Neuron (in vitro differentiated cells): Measurements from ENCODE around the gene UNC5B.
"Not testable (repeated sequence)": the region's sequence is repeated elsewhere in the genome, so short reads cannot be mapped to it uniquely, and the experiment has no call there.

Experiments used
- H2AFZ ChIP-seq: one replicate; pipeline ENCODE4 v1.6.1; 2013; ENCODE audit warnings: low read depth, mild to moderate bottlenecking, inconsistent platforms, low read length, moderate library complexity
- H3K27me3 ChIP-seq: one replicate; pipeline ENCODE4 v1.6.1; 2013; ENCODE audit warnings: low read length; ENCODE audit not compliant: insufficient read depth
- H3K36me3 ChIP-seq: one replicate; pipeline ENCODE4 v1.6.1; 2013; ENCODE audit warnings: low read length; ENCODE audit not compliant: insufficient read depth
- H3K4me1 ChIP-seq: one replicate; pipeline ENCODE4 v1.6.1; 2013; ENCODE audit warnings: low read length; ENCODE audit not compliant: insufficient read depth
- H3K4me3 ChIP-seq: 2 replicates; pipeline ENCODE4 v1.5.1; 2013; ENCODE audit warnings: mild to moderate bottlenecking, low read length, moderate library complexity
- H3K9me3 ChIP-seq: one replicate; pipeline ENCODE4 v1.6.1; 2013; ENCODE audit warnings: low read length

The UNC5B gene

DNA sequence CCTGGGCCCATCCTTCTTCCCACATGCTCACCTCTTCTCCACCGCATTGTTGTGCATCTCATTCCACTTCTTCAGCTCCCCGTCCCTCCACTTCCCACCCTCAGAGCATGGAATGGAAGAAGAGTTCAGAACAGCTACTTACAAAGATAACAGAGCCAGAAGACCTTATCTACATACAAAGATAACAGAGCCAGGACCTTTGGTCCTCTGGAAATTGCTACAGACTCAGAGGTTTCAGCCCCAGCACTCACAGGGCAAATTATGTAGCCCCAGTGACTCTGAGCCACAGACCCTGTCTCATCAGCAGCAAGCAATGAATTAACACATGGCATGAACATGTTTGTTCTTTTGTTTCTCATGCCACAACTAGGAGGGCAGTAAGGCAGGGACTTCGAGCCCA, 78.0 kb downstream of the UNC5B start:
- Histone ChIP-seq H2AFZ (no peak overlapping the region), H3K9me3 (no peaks in the 10 kb centered on the region), H3K36me3 (no peaks in the 10 kb centered on the region), H3K4me1 (no peaks in the 10 kb centered on the region), H3K27me3 (peaks cover 5% of the 10 kb centered on the region), H3K4me3 (no peak overlapping the region)

DNA sequence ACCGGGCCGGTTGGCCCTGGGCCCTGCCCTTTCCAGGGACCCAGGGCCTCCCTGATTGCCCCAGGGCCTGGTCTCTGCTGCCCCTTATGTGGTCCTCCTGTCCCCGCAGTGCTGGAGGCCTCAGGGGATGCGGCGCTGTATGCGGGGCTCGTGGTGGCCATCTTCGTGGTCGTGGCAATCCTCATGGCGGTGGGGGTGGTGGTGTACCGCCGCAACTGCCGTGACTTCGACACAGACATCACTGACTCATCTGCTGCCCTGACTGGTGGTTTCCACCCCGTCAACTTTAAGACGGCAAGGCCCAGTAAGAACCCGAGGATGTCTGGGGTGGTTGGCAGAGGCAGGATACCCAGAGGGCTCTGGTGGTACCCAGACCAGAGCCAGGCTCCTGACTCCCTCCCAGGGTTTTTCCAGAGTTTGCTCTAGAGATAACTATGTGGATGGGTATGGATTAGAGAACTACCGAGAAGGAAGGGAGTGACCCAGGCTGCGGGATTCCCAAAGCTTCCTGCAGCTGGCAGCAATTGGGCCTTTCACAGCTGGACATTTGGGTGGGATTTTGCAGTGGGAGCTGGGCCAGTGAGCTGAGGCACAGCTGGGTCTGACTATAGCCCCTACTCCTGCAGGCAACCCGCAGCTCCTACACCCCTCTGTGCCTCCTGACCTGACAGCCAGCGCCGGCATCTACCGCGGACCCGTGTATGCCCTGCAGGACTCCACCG, 78.6 kb downstream of the UNC5B start:
- H3K4me3 ChIP-seq: no peak overlapping the region
- H3K36me3 ChIP-seq: no peaks in the 10 kb centered on the region

DNA sequence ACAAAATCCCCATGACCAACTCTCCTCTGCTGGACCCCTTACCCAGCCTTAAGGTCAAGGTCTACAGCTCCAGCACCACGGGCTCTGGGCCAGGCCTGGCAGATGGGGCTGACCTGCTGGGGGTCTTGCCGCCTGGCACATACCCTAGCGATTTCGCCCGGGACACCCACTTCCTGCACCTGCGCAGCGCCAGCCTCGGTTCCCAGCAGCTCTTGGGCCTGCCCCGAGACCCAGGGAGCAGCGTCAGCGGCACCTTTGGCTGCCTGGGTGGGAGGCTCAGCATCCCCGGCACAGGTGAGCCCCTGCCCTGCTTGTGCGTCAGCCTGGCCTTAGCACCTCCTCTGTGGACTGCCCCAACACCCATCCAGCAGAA, 79.1 kb downstream of the UNC5B start:
- Histone ChIP-seq H3K4me3 (no peak overlapping the region), H3K4me1 (no peaks in the 10 kb centered on the region), H2AFZ (no peak overlapping the region), H3K36me3 (no peaks in the 10 kb centered on the region), H3K27me3 (peaks cover 11% of the 10 kb centered on the region), H3K9me3 (no peaks in the 10 kb centered on the region)

More for the DNA sequence above, 78.6 kb downstream of the UNC5B start:
- H3K4me1 ChIP-seq: no peaks in the 10 kb centered on the region
- H2AFZ ChIP-seq: no peak overlapping the region
- peaks cover 5% of the 10 kb centered on the region for H3K27me3 ChIP-seq
- no peaks in the 10 kb centered on the region for H3K9me3 ChIP-seq

DNA sequence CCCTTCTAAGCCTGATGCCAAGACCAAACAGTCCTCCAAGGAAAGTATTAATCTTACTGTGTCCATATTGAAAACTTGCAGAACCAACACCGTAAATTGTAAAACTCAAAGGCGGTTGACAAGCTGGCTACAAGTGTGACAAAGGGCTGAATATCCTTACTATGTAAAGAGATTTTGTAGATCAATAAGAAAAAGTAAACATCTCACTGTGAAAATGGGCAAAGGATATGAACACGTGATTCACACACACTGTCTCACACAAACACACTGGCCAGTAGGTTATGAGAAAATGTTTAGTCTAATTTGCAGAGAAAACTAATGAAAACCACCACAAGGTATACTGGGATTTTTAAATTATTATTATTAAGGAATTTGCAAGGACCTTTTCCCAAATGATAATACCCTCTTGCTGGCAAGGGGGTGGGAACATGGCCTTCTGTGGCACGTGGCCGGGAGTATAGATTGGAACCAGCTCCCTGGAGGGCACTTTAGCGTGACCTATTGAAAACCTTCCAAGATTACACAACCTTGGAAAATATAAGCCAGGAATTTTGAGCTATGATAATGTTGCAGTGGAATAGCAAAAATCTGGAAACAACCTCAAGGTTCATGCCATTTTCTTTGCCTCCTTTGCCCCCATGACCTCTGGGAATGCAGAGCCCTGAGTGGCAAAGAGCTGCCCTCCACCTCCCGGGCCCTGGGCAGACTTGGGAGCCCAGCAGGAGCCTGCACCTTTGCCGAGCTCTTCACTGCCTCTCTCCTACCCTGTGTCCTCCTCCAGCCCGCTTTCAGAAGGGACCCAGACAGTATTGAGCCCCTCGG, 80.5 kb downstream of the UNC5B start:
- H3K9me3 ChIP-seq: no peaks in the 10 kb centered on the region
- H3K27me3 ChIP-seq: peaks cover 11% of the 10 kb centered on the region
- H3K4me1 ChIP-seq: no peaks in the 10 kb centered on the region
- no peak overlapping the region for H2AFZ ChIP-seq
- no peaks in the 10 kb centered on the region for H3K36me3 ChIP-seq
- no peak overlapping the region for H3K4me3 ChIP-seq

DNA sequence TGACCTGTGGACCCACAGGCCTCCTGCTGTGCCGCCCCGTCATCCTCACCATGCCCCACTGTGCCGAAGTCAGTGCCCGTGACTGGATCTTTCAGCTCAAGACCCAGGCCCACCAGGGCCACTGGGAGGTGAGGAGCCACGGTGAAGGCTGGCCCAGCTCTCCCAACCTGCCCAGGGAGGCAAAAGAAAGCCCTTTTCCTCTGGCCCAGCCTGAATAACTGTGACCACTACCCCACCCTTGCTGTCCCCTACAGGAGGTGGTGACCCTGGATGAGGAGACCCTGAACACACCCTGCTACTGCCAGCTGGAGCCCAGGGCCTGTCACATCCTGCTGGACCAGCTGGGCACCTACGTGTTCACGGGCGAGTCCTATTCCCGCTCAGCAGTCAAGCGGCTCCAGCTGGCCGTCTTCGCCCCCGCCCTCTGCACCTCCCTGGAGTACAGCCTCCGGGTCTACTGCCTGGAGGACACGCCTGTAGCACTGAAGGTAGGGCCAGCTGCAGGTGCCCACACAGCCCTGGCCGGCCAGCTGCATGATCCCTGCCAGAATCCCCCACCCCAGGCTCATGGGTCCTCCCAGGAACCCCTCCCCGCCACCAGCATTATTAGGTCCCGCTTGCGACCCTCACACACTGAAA, 81.2 kb downstream of the UNC5B start:
- no peak overlapping the region for H3K4me3 ChIP-seq
- no peaks in the 10 kb centered on the region for H3K36me3 ChIP-seq
- H3K27me3 ChIP-seq: peaks cover 9% of the 10 kb centered on the region
- no peak overlapping the region for H2AFZ ChIP-seq
- H3K9me3 ChIP-seq: no peaks in the 10 kb centered on the region
- no peaks in the 10 kb centered on the region for H3K4me1 ChIP-seq

DNA sequence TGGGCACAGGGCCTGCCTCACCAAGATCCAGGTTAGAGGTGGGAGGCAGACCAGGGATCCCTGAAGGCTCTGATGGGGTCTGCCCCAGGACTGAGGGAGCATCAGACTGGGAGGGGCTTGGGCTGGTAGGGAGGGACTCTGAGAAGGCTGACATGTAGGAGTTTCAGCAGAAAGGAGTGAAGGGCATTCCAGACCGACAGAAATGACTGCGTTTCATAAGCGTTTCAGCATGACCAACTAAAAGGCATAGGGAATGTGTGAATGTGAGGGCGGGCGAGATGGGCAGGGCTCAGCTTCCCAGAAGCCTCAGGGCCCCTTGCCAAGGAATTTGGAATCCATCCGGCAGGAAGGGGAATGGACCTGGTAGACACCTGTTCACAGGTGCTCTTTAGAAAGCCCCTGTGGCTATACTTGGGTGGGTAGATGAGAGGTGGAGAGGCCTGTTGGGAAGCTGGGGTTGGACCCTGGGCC, 81.8 kb downstream of the UNC5B start:
- H3K4me1 ChIP-seq: no peaks in the 10 kb centered on the region
- H3K27me3 ChIP-seq: peaks cover 10% of the 10 kb centered on the region
- H3K36me3 ChIP-seq: no peaks in the 10 kb centered on the region
- H3K9me3 ChIP-seq: no peaks in the 10 kb centered on the region
- no peak overlapping the region for H2AFZ ChIP-seq
- H3K4me3 ChIP-seq: no peak overlapping the region

DNA sequence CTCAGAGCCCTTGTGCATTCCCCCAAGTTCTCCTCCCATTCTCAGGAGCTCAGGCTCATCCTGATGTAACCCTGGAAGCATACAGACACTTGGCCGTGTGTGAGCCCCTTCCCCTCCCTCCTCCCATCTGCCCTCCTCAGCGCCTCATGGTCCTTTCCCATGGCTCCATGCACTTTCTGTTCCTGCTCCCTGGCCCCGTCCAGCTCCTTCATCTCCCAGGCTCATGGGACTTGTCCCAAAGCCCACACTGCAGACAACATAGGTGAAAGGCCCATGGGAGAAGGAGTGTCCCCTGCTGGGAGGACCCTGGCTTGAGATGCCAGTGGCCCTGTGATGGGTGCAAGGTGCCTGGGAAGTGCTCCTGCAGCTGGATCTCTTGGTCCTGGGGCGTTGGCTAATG, 82.5 kb downstream of the UNC5B start:
- H3K9me3 ChIP-seq: no peaks in the 10 kb centered on the region
- peaks cover 12% of the 10 kb centered on the region for H3K27me3 ChIP-seq
- no peak overlapping the region for H3K4me3 ChIP-seq
- H3K4me1 ChIP-seq: no peaks in the 10 kb centered on the region
- no peak overlapping the region for H2AFZ ChIP-seq
- no peaks in the 10 kb centered on the region for H3K36me3 ChIP-seq

DNA sequence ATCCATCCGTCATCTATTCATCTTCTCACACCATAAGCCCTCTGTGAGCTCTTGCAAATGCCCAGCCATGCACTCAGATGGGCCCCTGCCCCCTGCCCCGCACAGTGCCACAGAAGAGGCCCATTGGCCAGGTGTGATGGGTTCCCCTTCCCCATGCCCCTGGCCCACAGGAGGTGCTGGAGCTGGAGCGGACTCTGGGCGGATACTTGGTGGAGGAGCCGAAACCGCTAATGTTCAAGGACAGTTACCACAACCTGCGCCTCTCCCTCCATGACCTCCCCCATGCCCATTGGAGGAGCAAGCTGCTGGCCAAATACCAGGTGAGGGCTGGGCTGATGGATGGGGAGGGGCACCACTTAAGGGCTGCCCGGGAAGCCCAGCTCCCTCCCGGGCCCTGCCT, 83.3 kb downstream of the UNC5B start:
- Histone ChIP-seq H3K36me3 (no peaks in the 10 kb centered on the region), H3K9me3 (no peaks in the 10 kb centered on the region), H3K4me1 (no peaks in the 10 kb centered on the region), H3K4me3 (no peak overlapping the region), H2AFZ (no peak overlapping the region), H3K27me3 (peaks cover 13% of the 10 kb centered on the region)

DNA sequence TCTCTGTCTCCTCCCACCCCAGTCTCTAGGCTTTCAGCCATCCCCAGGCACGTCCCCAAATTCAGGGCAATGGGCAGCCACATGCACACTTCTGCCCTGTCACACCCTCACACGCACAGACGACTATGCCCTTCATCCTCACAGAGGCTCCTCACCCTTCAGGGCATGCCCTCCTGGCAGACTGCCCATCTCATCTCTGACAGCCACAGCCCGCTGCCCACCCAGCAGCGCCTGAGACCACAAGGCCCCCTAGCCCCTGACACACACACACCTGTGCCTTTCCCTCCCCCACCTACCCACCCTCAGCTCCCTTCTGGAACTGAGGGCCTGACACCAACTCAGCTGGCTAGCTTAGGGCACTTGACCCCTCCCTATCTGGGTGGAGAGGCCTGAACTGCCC, 83.7 kb downstream of the UNC5B start:
- H3K9me3 ChIP-seq: no peaks in the 10 kb centered on the region
- no peak overlapping the region for H2AFZ ChIP-seq
- H3K36me3 ChIP-seq: no peaks in the 10 kb centered on the region
- no peaks in the 10 kb centered on the region for H3K4me1 ChIP-seq
- H3K4me3 ChIP-seq: no peak overlapping the region
- peaks cover 16% of the 10 kb centered on the region for H3K27me3 ChIP-seq

DNA sequence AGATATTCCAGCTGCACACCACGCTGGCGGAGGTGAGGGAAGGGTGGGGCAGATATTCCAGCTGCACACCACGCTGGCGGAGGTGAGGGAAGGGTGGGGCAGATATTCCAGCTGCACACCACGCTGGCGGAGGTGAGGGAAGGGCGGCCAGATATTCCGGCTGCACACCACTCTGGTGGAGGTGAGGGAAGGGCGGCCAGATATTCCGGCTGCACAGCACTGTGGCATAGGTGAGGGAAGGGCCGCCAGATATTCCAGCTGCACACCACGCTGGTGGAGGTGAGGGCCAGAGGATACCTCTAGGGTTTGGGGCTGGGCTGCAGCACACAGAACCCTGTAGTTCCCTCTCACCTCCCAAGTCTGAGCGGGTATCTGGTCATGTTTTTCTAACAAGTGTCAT, 84.4 kb downstream of the UNC5B start:
- H3K4me3 ChIP-seq, H3K36me3 ChIP-seq, H3K9me3 ChIP-seq, H2AFZ ChIP-seq, H3K4me1 ChIP-seq: not testable (repeated sequence)
- H3K27me3 ChIP-seq: peaks cover 16% of the 10 kb centered on the region

DNA sequence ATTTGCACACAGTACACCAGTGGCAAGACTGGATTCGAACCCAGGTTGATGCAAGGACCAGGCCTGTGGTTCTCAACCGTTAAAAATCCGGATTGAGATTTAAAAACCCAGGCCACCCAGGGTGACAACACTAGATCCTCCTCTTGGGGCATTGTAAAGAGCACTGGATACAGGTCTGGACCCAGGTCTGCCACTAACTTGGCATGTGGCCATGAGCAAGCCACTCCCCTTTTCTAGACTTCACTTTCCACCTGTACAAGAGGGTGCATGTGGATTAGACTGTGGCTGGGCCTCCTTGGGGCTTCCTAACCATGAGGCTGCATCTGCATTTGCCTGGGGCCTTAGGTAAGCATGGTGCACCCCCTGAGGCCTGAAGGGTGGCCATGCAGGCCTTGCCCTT, 85.0 kb downstream of the UNC5B start:
- peaks cover 16% of the 10 kb centered on the region for H3K27me3 ChIP-seq
- H3K9me3 ChIP-seq: no peaks in the 10 kb centered on the region
- no peak overlapping the region for H3K4me3 ChIP-seq
- H3K36me3 ChIP-seq: no peaks in the 10 kb centered on the region
- no peak overlapping the region for H2AFZ ChIP-seq
- no peaks in the 10 kb centered on the region for H3K4me1 ChIP-seq

DNA sequence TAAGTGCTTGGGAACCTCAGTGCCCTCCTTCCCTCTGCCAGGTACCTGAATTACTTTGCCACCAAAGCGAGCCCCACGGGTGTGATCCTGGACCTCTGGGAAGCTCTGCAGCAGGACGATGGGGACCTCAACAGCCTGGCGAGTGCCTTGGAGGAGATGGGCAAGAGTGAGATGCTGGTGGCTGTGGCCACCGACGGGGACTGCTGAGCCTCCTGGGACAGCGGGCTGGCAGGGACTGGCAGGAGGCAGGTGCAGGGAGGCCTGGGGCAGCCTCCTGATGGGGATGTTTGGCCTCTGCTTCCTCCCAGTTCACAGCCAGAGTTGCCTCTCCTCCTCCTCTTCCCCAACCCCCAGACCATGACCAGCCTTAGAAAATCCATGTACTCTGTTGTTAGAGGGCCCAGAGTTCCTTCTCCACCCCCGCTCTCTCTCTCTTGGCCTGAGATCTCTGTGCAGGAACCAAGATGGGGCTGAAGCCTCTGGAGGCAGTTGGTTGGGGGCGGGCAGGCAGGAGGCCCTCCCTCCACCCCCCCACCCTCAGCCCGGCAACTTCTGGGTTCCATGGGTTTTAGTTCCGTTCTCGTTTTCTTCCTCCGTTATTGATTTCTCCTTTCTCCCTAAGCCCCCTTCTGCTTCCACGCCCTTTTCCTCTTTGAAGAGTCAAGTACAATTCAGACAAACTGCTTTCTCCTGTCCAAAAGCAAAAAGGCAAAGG, 86.9 kb downstream of the UNC5B start:
- H3K27me3 ChIP-seq: peaks cover 13% of the 10 kb centered on the region
- no peaks in the 10 kb centered on the region for H3K9me3 ChIP-seq
- no peak overlapping the region for H2AFZ ChIP-seq
- H3K4me1 ChIP-seq: no peaks in the 10 kb centered on the region
- no peaks in the 10 kb centered on the region for H3K36me3 ChIP-seq
- H3K4me3 ChIP-seq: no peak overlapping the region
